ENCODE measurements around the gene ATR.
"Not testable (repeated sequence)": the region's sequence is repeated elsewhere in the genome, so short reads cannot be mapped to it uniquely, and the experiment has no call there.

Gene ATR

DNA sequence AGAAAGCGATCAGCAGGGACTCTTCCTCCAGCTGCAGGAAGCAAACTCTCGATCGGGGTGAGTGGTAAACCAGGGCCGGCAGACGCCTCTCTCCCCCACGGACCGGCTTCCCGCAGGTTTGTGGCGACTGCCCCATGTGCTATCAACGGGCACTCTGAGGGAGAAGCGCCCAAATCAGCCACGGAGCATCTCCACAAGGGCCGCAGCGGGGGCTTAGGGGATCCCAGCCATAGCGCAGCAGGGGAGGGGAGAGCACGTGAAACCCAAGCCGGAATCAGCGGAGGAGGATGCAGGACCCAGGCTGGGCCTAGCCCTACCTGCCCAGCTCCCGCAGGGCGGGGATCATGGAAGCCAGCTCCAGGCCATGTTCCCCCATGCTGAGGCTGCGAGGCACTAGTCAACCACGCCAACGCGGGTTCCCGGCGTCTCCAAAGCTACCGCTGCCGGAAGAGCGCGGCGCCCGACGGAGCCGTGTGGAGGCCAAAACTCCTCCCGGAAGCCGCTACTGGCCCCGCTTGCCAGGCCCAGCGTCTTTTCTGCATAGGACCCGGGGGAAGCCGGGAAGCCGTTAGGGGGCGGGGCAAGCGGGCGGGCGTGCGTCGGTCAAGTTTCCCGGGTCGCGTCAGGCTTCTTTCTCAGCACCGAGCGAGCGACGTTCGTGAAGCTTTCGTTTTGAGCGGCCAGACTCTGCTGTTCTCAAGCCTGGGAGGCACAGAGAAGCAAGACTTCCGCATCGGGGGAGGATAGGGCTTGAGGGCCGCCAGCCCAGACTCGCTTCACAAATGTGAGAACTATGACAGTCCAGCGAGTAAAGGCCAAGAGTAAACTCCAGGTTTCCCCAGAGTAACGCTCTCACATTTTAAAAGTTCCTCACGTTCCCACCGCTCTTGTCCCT lies at the start of gene ATR:
ATR (minus strand) TSS at position 405 of the 895 bp plus-strand sequence; CDS start at position 376, 29 bp downstream.
- DNase-seq, result peak; percentile 95 to 96

DNA sequence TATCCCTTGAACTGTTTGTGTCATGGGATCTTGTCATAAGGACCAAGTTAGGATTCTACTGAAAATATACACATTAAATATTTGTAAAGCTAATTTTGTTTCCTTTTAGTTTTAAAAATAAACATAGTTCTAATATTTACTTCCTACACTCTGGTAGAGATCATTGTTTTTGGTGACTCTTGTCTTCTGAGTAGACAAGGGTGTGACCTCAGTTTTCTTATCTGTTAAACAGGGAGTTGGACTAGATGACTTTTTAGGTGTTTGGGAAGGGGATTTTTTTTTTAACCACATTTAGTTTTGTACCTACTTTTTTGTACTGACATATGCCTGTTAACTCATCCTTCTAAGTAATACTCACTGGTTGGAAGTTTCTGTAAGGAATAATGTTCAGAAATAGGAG lies 48.4 kb upstream of the ATR start:
- DNase-seq, result no peak

GRCh38 chr3:142625153-142625440 lies 46.6 kb upstream of the ATR start:
- no peak for DNase-seq

DNA sequence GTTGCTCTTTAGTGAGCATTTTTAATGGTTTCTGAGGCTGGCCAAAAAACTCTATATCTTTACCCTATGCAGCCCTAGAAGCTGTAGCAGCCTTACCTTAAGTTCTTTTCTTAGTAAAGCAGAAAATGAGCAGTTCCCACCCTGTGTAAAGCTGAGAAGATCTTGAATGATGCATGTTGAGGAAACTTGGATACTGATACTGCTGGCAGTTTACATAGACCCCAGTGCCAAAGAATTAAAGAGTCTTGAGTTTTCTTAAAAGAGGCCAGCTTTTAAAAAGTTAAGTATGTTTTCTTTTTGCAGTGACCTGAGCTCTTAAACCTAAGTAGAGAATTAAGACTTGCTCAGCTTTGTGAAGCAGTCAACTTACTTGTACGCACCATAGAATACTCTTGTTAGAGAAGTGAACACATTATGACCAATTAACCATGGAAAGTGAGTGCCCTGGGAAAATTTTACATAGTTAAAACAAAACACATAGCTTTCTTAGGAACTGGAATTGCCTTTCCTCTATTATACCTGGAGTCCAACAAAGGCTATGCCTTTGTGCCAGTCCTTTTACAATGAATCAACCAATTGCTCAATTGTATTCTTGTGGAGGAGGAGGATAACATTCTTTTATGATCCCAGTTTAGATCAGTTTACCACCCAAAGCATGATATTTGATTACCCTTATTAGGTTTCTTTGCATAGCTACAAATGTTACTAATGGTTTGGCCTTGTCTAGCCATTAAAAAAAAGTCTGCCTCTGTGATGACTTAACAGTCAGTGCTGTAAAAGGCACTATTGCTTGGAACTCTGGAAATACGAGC lies 46.0 kb upstream of the ATR start:
- DNase-seq, result no peak

GRCh38 chr3:142623194-142623593 lies 44.7 kb upstream of the ATR start:
- no peak for DNase-seq

DNA sequence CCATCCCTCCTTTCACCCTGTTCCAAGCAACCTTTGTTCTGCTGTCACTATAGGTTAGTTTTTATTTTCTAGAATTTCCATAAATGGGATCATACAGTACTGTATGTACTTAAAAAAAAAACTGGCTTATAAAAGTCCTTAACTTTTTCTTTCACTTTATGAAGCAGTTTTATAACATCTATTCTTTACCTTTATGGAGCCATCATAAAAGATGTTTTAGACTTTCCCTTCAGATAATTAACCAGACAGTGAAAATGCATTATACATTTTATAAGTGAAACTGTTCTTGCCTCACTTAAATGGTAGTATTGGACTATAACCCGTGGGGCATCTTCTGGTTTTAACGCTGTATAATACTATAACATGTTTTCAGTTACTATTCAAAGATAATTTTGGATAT lies 43.9 kb upstream of the ATR start:
- no peak for DNase-seq

GRCh38 chr3:142618917-142619461 lies 40.5 kb upstream of the ATR start:
- peak; percentile 52 to 84 for DNase-seq

- no peak for DNase-seq
Measured at GRCh38 chr3:142615171-142615570, 36.6 kb upstream of the ATR start.

- DNase-seq, result no peak
Measured at GRCh38 chr3:142614059-142614626, 35.6 kb upstream of the ATR start.

- DNase-seq, result no peak
Measured at GRCh38 chr3:142613491-142613890, 35.0 kb upstream of the ATR start.

GRCh38 chr3:142611206-142611605 lies 32.7 kb upstream of the ATR start:
- no peak for DNase-seq

GRCh38 chr3:142609136-142609535 lies 30.6 kb upstream of the ATR start:
- DNase-seq, result no peak

DNA sequence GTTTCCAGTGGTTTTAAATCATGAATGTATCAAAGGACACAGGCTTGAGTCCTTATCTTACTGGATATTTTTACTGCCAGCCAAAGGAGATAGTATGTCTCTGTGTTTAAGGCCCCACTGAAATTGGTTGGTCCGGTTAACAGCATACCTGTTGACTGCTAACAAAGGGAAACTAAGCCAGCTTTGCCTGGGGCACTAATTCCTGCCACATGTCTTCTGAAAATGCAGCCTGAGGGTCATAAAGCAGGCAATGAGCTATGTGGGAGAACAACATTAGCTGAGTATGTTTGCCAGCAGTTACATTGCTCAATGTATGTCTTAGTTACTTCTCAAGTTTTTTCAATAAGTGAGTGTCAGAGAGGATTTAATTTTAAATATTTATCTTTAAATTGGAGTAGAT lies 30.1 kb upstream of the ATR start:
- DNase-seq, result no peak

GRCh38 chr3:142604940-142605339 lies 26.4 kb upstream of the ATR start:
- DNase-seq, result no peak

GRCh38 chr3:142603386-142603705 lies 24.8 kb upstream of the ATR start:
- not testable (repeated sequence) for DNase-seq

- no peak for DNase-seq
Measured at GRCh38 chr3:142602619-142603385, 24.3 kb upstream of the ATR start.

DNA sequence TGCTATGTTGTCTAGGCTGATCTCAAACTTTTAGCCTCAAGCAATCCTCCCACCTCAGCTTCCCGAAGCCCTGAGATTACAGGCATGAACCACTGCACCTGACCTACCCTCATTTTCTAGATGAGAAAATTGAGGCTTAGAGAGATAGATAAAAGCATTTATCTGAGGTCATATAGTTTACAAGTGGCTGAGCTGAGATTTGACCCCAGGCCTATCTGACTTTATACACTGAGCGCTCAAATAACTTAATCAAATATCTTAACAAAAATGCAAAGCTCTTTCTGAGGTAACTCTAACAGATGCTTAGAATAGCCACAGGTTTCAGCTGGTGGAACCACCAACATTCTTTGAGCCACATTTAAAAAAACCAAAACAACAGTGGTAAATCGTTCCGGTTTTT lies 23.2 kb upstream of the ATR start:
- no peak for DNase-seq

GRCh38 chr3:142597906-142598305 lies 19.4 kb upstream of the ATR start:
- no peak for DNase-seq

GRCh38 chr3:142596726-142597088 lies 18.2 kb upstream of the ATR start:
- DNase-seq, result no peak

- DNase-seq, result peak; percentile 78 to 82
Measured at GRCh38 chr3:142595951-142596725, 17.6 kb upstream of the ATR start, which contains the start of gene PLS1. TSS of gene PLS1 (plus strand) at chr3:142596393. CDS start at chr3:142664238, 67,845 bp downstream.

- no peak for DNase-seq
Measured at GRCh38 chr3:142595581-142595950, 17.0 kb upstream of the ATR start.

DNA sequence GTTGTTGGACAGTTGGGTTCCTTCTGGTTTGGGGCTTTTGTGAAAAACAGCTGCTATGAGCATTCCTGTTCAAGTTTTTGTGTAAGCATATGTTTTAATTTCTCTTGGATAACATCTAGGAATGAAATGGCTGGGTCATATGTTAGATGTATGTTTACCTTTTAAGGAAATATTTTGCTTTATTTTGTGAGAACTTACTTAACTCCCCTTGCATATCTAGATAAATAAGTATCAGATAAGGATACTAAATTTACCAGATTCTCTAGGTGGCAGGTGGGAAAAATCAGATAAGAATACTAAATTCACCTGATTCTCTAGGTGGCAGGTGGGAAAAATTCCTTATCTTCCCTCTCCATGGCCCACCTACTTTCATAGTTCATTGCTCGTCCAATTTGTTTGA lies 16.6 kb upstream of the ATR start:
- DNase-seq, result no peak

Data from SHP77 (cell line).